NCI-H2227 treated with DMSO at 0.1 percent for 48 hours (cell line): ENCODE data around the gene VMO1.
"Not testable (repeated sequence)": the region's sequence is repeated elsewhere in the genome, so short reads cannot be mapped to it uniquely, and the experiment has no call there.

Experiments
- DNase-seq: peaks from one replicate; lab custom pipeline; 2025; lab: John Stamatoyannopoulos, UW

The VMO1 gene

GRCh38 chr17:4786106-4786511, at the start of gene VMO1:
VMO1 (minus strand) TSS chr17:4786364; CDS start chr17:4786352, 12 bp downstream.
- DNase-seq = no peak

GRCh38 chr17:4834681-4835020, 48.5 kb upstream of the VMO1 start:
- DNase-seq = no peak

GRCh38 chr17:4833941-4834680, 47.9 kb upstream of the VMO1 start:
- DNase-seq = no peak

GRCh38 chr17:4833178-4833940, 47.2 kb upstream of the VMO1 start, which contains the start of gene MINK1:
MINK1 (plus strand) TSS chr17:4833340; CDS start chr17:4833584, 244 bp downstream.
- DNase-seq = peak; percentile 70

GRCh38 chr17:4832829-4833177, 46.6 kb upstream of the VMO1 start:
- DNase-seq = not testable (repeated sequence)

GRCh38 chr17:4827399-4827798, 41.2 kb upstream of the VMO1 start:
- DNase-seq = no peak

GRCh38 chr17:4823373-4824089, 37.4 kb upstream of the VMO1 start:
- DNase-seq = no peak

- no peak for DNase-seq
Observed at GRCh38 chr17:4822835-4823234, 36.7 kb upstream of the VMO1 start.

- DNase-seq = no peak
Observed at GRCh38 chr17:4818276-4818675, 32.1 kb upstream of the VMO1 start.

- DNase-seq = no peak
Observed at GRCh38 chr17:4816826-4817225, 30.7 kb upstream of the VMO1 start.

GRCh38 chr17:4815043-4815675, 29.0 kb upstream of the VMO1 start:
- DNase-seq = no peak

- no peak for DNase-seq
Observed at GRCh38 chr17:4812690-4813089, 26.5 kb upstream of the VMO1 start.

- no peak for DNase-seq
Observed at GRCh38 chr17:4811471-4811870, 25.3 kb upstream of the VMO1 start.

- DNase-seq = no peak
Observed at GRCh38 chr17:4810696-4811290, 24.6 kb upstream of the VMO1 start.

- DNase-seq = no peak
Observed at GRCh38 chr17:4808378-4808767, 22.2 kb upstream of the VMO1 start.

- no peak for DNase-seq
Observed at GRCh38 chr17:4807605-4808377, 21.6 kb upstream of the VMO1 start.

- DNase-seq = peak; percentile 45
Observed at GRCh38 chr17:4806777-4807604, 20.8 kb upstream of the VMO1 start, which contains the start of gene PLD2. PLD2 (plus strand) TSS chr17:4807152; CDS start chr17:4807773, 621 bp downstream.

- DNase-seq = no peak
Observed at GRCh38 chr17:4806456-4806776, 20.3 kb upstream of the VMO1 start.

GRCh38 chr17:4802228-4802627, 16.1 kb upstream of the VMO1 start, which contains the start of gene C17orf114:
C17orf114 (minus strand) TSS chr17:4802328.
- DNase-seq = peak; percentile 29
